HepG2 (cell line): ENCODE data around the gene PLVAP. TPM values are rescaled to one million over a fixed set of nuclear protein-coding genes. Genes with fewer than 3 reads are reported as not detected.

ENCODE experiments used
- CHCHD3 ChIP-seq: sonication (generic); formaldehyde crosslinking; IDR thresholded peaks from 2 replicates; pipeline ENCODE4 v1.8.0; 2022; ENCODE audit warnings: mild to moderate bottlenecking, missing genetic modification reagents, moderate library complexity
- ERF ChIP-seq: IDR thresholded peaks from 2 replicates; pipeline ENCODE4 v1.6.1; 2018; ENCODE audit warnings: missing biosample characterization, missing genetic modification reagents
- FOXO1 ChIP-seq: sonication (generic); formaldehyde crosslinking; IDR thresholded peaks from 2 replicates; pipeline ENCODE4 v1.4.0; 2020; ENCODE audit warnings: missing genetic modification reagents
- HMG20A ChIP-seq: IDR thresholded peaks from 2 replicates; pipeline ENCODE4 v1.6.1; 2016; ENCODE audit warnings: borderline replicate concordance
- MAFF ChIP-seq: IDR thresholded peaks from 2 replicates; pipeline ENCODE4 v1.6.1; 2011; ENCODE audit warnings: low read depth, low read length, improper control_type of control experiment
- PATZ1 ChIP-seq: sonication (generic); formaldehyde crosslinking; IDR thresholded peaks from 2 replicates; pipeline ENCODE4 v1.4.0; 2020; ENCODE audit warnings: missing genetic modification reagents
- PRDM15 ChIP-seq: sonication (generic); formaldehyde crosslinking; IDR thresholded peaks from 2 replicates; pipeline ENCODE4 v1.4.0; 2020; ENCODE audit warnings: missing genetic modification reagents
- RBAK ChIP-seq: sonication (generic); formaldehyde crosslinking; IDR thresholded peaks from 2 replicates; pipeline ENCODE4 v1.5.1; 2020; ENCODE audit warnings: mild to moderate bottlenecking, missing genetic modification reagents
- SAFB2 ChIP-seq: sonication (generic); formaldehyde crosslinking; IDR thresholded peaks from 2 replicates; pipeline ENCODE4 v1.5.1; 2020; ENCODE audit warnings: missing genetic modification reagents, low read depth, mild to moderate bottlenecking, borderline replicate concordance
- SALL1 ChIP-seq: sonication (generic); formaldehyde crosslinking; IDR thresholded peaks from 2 replicates; pipeline ENCODE4 v1.8.0; 2022; ENCODE audit warnings: mild to moderate bottlenecking, missing genetic modification reagents
- TBX3 ChIP-seq: fragments of 450-650 bp; IDR thresholded peaks from 2 replicates; pipeline ENCODE4 v1.6.1; 2017; ENCODE audit warnings: antibody characterized with exemption, mild to moderate bottlenecking, inconsistent platforms, borderline replicate concordance
- THAP7 ChIP-seq: sonication (generic); formaldehyde crosslinking; IDR thresholded peaks from 2 replicates; pipeline ENCODE4 v1.8.1; 2023; ENCODE audit warnings: mild to moderate bottlenecking, missing genetic modification reagents
- ZBTB7A ChIP-seq: sonication (generic); formaldehyde crosslinking; IDR thresholded peaks from 2 replicates; pipeline ENCODE4 v1.8.0; 2022; ENCODE audit warnings: mild to moderate bottlenecking, missing genetic modification reagents
- ZNF460 ChIP-seq: sonication (generic); formaldehyde crosslinking; IDR thresholded peaks from 2 replicates; pipeline ENCODE4 v1.5.1; 2020; ENCODE audit warnings: missing genetic modification reagents, mild to moderate bottlenecking, borderline replicate concordance
- ZNF614 ChIP-seq: IDR thresholded peaks from 2 replicates; pipeline ENCODE4 v1.6.1; 2018; ENCODE audit warnings: missing biosample characterization, missing genetic modification reagents, inconsistent platforms, borderline replicate concordance
- ZNF615 ChIP-seq: sonication (generic); formaldehyde crosslinking; IDR thresholded peaks from 2 replicates; pipeline ENCODE4 v1.5.0; 2020; ENCODE audit warnings: mild to moderate bottlenecking, missing genetic modification reagents, borderline replicate concordance
- ZNF670 ChIP-seq: sonication (generic); formaldehyde crosslinking; IDR thresholded peaks from 2 replicates; pipeline ENCODE4 v1.8.0; 2022; ENCODE audit warnings: mild to moderate bottlenecking, missing genetic modification reagents, borderline replicate concordance
- ZSCAN20 ChIP-seq: sonication (generic); formaldehyde crosslinking; IDR thresholded peaks from 2 replicates; pipeline ENCODE4 v1.4.0; 2020; ENCODE audit warnings: missing genetic modification reagents, mild to moderate bottlenecking, borderline replicate concordance
- polyA plus RNA-seq, 8 experiments: library from polyadenylated mRNA; depleted of rRNA in 3 of 8; stranded (reverse) in 7 of 8; unstranded in 1 of 8; fragments of >200 nt; fragmentation: Illumina TruSeq in 4 of 8; extraction: Trizol in 4 of 8; gene quantifications; 2 replicates each; pipeline versions ENCODE4 v1.2.1 to v1.2.3, GENCODE V29; 2011 to 2016; ENCODE audit warnings: low read depth in 4 of 8, missing spikeins in 1 of 8, mixed read lengths in 1 of 8; ENCODE audit not compliant: insufficient read depth in 1 of 8
- total RNA-seq, 5 experiments: library from RNA; depleted of rRNA; stranded (reverse); fragments of >200 nt; fragmentation: Illumina TruSeq; extraction: Trizol; gene quantifications; 2 replicates each; pipeline ENCODE4 v1.2.3, GENCODE V29; 2016; ENCODE audit warnings: low read depth in 1 of 5
- TF ChIP-seq, protein P1 (sequence below): sonication (generic); formaldehyde crosslinking; IDR thresholded peaks from 2 replicates; pipeline ENCODE4 v1.8.0; 2023; ENCODE audit warnings: mild to moderate bottlenecking, missing genetic modification reagents

PLVAP gene
- total and polyA plus RNA-seq, 2 of the 13 experiments (the other 11 are each of a cell fraction or from before 2014, with no cell fraction given) = 0.26 TPM; not detected in 1

GRCh38 chr19:17334414-17335409, 42.4 kb downstream of the PLVAP start, which contains the start of gene ANO8 (continued):
- TF ChIP-seq MAFF = no peak
- peak; percentile 70 for TF ChIP-seq SALL1
- 0 out of 2 replicates have a peak, but pooled peaks have one; percentile 26 for TF ChIP-seq PRDM15
- TF ChIP-seq ZNF670 (CRISPR knock-in tag) = no peak
- no peak for TF ChIP-seq ZNF615
- TF ChIP-seq, protein P1, sequence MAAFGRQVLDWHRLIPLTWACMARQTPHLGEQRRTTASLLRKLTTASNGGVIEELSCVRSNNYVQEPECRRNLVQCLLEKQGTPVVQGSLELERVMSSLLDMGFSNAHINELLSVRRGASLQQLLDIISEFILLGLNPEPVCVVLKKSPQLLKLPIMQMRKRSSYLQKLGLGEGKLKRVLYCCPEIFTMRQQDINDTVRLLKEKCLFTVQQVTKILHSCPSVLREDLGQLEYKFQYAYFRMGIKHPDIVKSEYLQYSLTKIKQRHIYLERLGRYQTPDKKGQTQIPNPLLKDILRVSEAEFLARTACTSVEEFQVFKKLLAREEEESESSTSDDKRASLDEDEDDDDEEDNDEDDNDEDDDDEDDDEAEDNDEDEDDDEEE = 0 out of 2 replicates have a peak, but pooled peaks have one; percentile 46
- no peak; the same call in 1 of the 2 replicates for TF ChIP-seq ZNF614 (CRISPR knock-in tag)
- TF ChIP-seq FOXO1 (CRISPR knock-in tag) = peak; percentile 40; the same call in 1 of the 2 replicates
- TF ChIP-seq CHCHD3 (CRISPR knock-in tag) = no peak
- no peak for TF ChIP-seq TBX3
- peak; percentile 78; the same call in 1 of the 2 replicates for TF ChIP-seq ZSCAN20 (CRISPR knock-in tag)
- no peak for TF ChIP-seq ZNF460 (CRISPR knock-in tag)
- peak; percentile 37; the same call in 1 of the 2 replicates for TF ChIP-seq ERF (CRISPR knock-in tag)
- peak; percentile 90; the same call in 1 of the 2 replicates for TF ChIP-seq SAFB2
- TF ChIP-seq PATZ1 (CRISPR knock-in tag) = 0 out of 2 replicates have a peak, but pooled peaks have one; percentile 30
- TF ChIP-seq RBAK (CRISPR knock-in tag) = no peak
- no peak for TF ChIP-seq HMG20A (CRISPR knock-in tag)
- peak; percentile 60; the same call in 1 of the 2 replicates for TF ChIP-seq ZBTB7A (CRISPR knock-in tag)
- 0 out of 2 replicates have a peak, but pooled peaks have one; percentile 21 for TF ChIP-seq THAP7 (CRISPR knock-in tag)
